Measurements from ENCODE around the gene EZR.

Gene EZR

GRCh38 chr6:158819213-158819976 is at the start of gene EZR:
Gene EZR (minus strand): TSS chr6:158819368. CDS start chr6:158818093, 1,275 bp downstream.
- peak within 1 kb of the TSS; percentile 72 for H3K27ac ChIP-seq
- peak within 1 kb of the TSS; percentile 71 for H3K9ac ChIP-seq (ENCODE audit: insufficient read length)
- peaks cover 14% of the 10 kb centered on the region for H3K36me3 ChIP-seq (ENCODE audit: insufficient read depth, low read length)
- peak within 1 kb of the TSS; percentile 93 for H3K4me3 ChIP-seq
- H3K9me3 ChIP-seq (ENCODE audit: low read depth, low read length): no peaks in the 10 kb centered on the region
- no peak for DNase-seq (ENCODE audit: low read depth, low spot score)
- no peak for TF ChIP-seq EZH2 (IDR thresholded peaks at IDR 0.05)
- peak; percentile 32 for TF ChIP-seq FOXP2 (optimal IDR thresholded peaks at IDR 0.05; ENCODE audit: control extremely low read depth, extremely low read length, insufficient read depth)
- peak; percentile 91 for TF ChIP-seq POLR2AphosphoS5 (IDR thresholded peaks at IDR 0.05; ENCODE audit: borderline replicate concordance, low read depth, low read length)

- TF ChIP-seq POLR2AphosphoS5 (IDR thresholded peaks at IDR 0.05; ENCODE audit: borderline replicate concordance, low read depth, low read length): no peak
- TF ChIP-seq FOXP2 (optimal IDR thresholded peaks at IDR 0.05; ENCODE audit: control extremely low read depth, extremely low read length, insufficient read depth): no peak
- no peak for TF ChIP-seq EZH2 (IDR thresholded peaks at IDR 0.05)
- no peak for DNase-seq (ENCODE audit: low read depth, low spot score)
- Histone ChIP-seq H3K4me3 (no peak overlapping the region), H3K9ac (ENCODE audit: insufficient read length) (no peak overlapping the region), H3K36me3 (ENCODE audit: insufficient read depth, low read length) (no peaks in the 10 kb centered on the region), H3K27ac (no peak overlapping the region), H3K9me3 (ENCODE audit: low read depth, low read length) (no peaks in the 10 kb centered on the region)
These were observed 48.9 kb upstream of the EZR start for GRCh38 chr6:158868122-158868480.

GRCh38 chr6:158867381-158868121 is 48.4 kb upstream of the EZR start:
- Histone ChIP-seq H3K9ac (ENCODE audit: insufficient read length) (no peak overlapping the region), H3K27ac (no peak overlapping the region), H3K4me3 (no peak overlapping the region), H3K9me3 (ENCODE audit: low read depth, low read length) (no peaks in the 10 kb centered on the region), H3K36me3 (ENCODE audit: insufficient read depth, low read length) (no peaks in the 10 kb centered on the region)
- DNase-seq (ENCODE audit: low read depth, low spot score): no peak
- no peak for TF ChIP-seq EZH2 (IDR thresholded peaks at IDR 0.05)
- TF ChIP-seq FOXP2 (optimal IDR thresholded peaks at IDR 0.05; ENCODE audit: control extremely low read depth, extremely low read length, insufficient read depth): no peak
- no peak for TF ChIP-seq POLR2AphosphoS5 (IDR thresholded peaks at IDR 0.05; ENCODE audit: borderline replicate concordance, low read depth, low read length)

- H3K36me3 ChIP-seq (ENCODE audit: insufficient read depth, low read length): no peaks in the 10 kb centered on the region
- DNase-seq (ENCODE audit: low read depth, low spot score): no peak
- H3K9me3 ChIP-seq (ENCODE audit: low read depth, low read length): no peaks in the 10 kb centered on the region
- H3K9ac ChIP-seq (ENCODE audit: insufficient read length): no peak overlapping the region
- TF ChIP-seq EZH2 (IDR thresholded peaks at IDR 0.05) (no peak), POLR2AphosphoS5 (IDR thresholded peaks at IDR 0.05; ENCODE audit: borderline replicate concordance, low read depth, low read length) (no peak), FOXP2 (optimal IDR thresholded peaks at IDR 0.05; ENCODE audit: control extremely low read depth, extremely low read length, insufficient read depth) (no peak)
- H3K27ac ChIP-seq: no peak overlapping the region
- no peak overlapping the region for H3K4me3 ChIP-seq
These were observed 46.6 kb upstream of the EZR start for GRCh38 chr6:158865769-158866168.

GRCh38 chr6:158863646-158864045 is 44.5 kb upstream of the EZR start:
- TF ChIP-seq POLR2AphosphoS5 (IDR thresholded peaks at IDR 0.05; ENCODE audit: borderline replicate concordance, low read depth, low read length) (no peak), FOXP2 (optimal IDR thresholded peaks at IDR 0.05; ENCODE audit: control extremely low read depth, extremely low read length, insufficient read depth) (no peak), EZH2 (IDR thresholded peaks at IDR 0.05) (no peak)
- DNase-seq (ENCODE audit: low read depth, low spot score): no peak
- H3K27ac ChIP-seq: no peak overlapping the region

GRCh38 chr6:158861686-158862381 is 42.7 kb upstream of the EZR start:
- Histone ChIP-seq H3K4me3 (no peak overlapping the region), H3K9ac (ENCODE audit: insufficient read length) (no peak overlapping the region), H3K36me3 (ENCODE audit: insufficient read depth, low read length) (no peaks in the 10 kb centered on the region), H3K27ac (no peak overlapping the region), H3K9me3 (ENCODE audit: low read depth, low read length) (no peaks in the 10 kb centered on the region)
- no peak for DNase-seq (ENCODE audit: low read depth, low spot score)
- TF ChIP-seq POLR2AphosphoS5 (IDR thresholded peaks at IDR 0.05; ENCODE audit: borderline replicate concordance, low read depth, low read length) (no peak), FOXP2 (optimal IDR thresholded peaks at IDR 0.05; ENCODE audit: control extremely low read depth, extremely low read length, insufficient read depth) (no peak), EZH2 (IDR thresholded peaks at IDR 0.05) (no peak)

More at GRCh38 chr6:158863646-158864045, 44.5 kb upstream of the EZR start:
- Histone ChIP-seq H3K4me3 (no peak overlapping the region), H3K36me3 (ENCODE audit: insufficient read depth, low read length) (no peaks in the 10 kb centered on the region), H3K9me3 (ENCODE audit: low read depth, low read length) (no peaks in the 10 kb centered on the region), H3K9ac (ENCODE audit: insufficient read length) (no peak overlapping the region)

GRCh38 chr6:158860279-158860865 is 41.2 kb upstream of the EZR start:
- DNase-seq (ENCODE audit: low read depth, low spot score): no peak
- no peak for TF ChIP-seq FOXP2 (optimal IDR thresholded peaks at IDR 0.05; ENCODE audit: control extremely low read depth, extremely low read length, insufficient read depth)
- TF ChIP-seq POLR2AphosphoS5 (IDR thresholded peaks at IDR 0.05; ENCODE audit: borderline replicate concordance, low read depth, low read length): no peak
- TF ChIP-seq EZH2 (IDR thresholded peaks at IDR 0.05): no peak
- Histone ChIP-seq H3K36me3 (ENCODE audit: insufficient read depth, low read length) (no peaks in the 10 kb centered on the region), H3K9me3 (ENCODE audit: low read depth, low read length) (no peaks in the 10 kb centered on the region), H3K9ac (ENCODE audit: insufficient read length) (no peak overlapping the region), H3K4me3 (no peak overlapping the region), H3K27ac (no peak overlapping the region)

- no peaks in the 10 kb centered on the region for H3K9me3 ChIP-seq (ENCODE audit: low read depth, low read length)
- no peak overlapping the region for H3K9ac ChIP-seq (ENCODE audit: insufficient read length)
- TF ChIP-seq FOXP2 (optimal IDR thresholded peaks at IDR 0.05; ENCODE audit: control extremely low read depth, extremely low read length, insufficient read depth) (no peak), EZH2 (IDR thresholded peaks at IDR 0.05) (no peak), POLR2AphosphoS5 (IDR thresholded peaks at IDR 0.05; ENCODE audit: borderline replicate concordance, low read depth, low read length) (no peak)
- H3K36me3 ChIP-seq (ENCODE audit: insufficient read depth, low read length): no peaks in the 10 kb centered on the region
- H3K27ac ChIP-seq: no peak overlapping the region
- no peak for DNase-seq (ENCODE audit: low read depth, low spot score)
- H3K4me3 ChIP-seq: no peak overlapping the region
These were observed 37.1 kb upstream of the EZR start for GRCh38 chr6:158856261-158856660.

All from SK-N-MC (cell line).